Midbrain (tissue), 1 donor: ENCODE data around the gene BIRC2.

Experiments used
- DNase-seq: peaks from one replicate; lab custom pipeline; 2025; lab: John Stamatoyannopoulos, UW

BIRC2 gene

DNA sequence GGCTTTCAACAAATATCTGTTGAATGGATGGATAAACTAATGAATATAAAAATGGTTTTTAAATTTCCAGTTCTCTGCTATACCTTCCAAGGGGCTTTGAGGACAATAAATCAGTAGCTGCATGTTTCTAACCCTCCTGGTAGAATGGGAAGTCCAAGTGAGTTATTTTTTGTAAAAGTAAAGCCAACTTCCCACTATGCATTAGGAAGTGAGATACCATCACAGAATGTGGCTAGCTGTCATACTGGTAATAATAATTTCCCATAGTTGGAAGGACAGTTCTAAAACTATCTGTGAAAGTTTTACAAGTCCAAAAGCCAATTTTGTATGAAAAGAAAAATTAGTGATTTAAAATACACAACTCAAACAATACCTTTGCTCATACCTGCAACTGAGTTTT lies 55.5 kb downstream of the BIRC2 start:
- DNase-seq, result no peak

DNA sequence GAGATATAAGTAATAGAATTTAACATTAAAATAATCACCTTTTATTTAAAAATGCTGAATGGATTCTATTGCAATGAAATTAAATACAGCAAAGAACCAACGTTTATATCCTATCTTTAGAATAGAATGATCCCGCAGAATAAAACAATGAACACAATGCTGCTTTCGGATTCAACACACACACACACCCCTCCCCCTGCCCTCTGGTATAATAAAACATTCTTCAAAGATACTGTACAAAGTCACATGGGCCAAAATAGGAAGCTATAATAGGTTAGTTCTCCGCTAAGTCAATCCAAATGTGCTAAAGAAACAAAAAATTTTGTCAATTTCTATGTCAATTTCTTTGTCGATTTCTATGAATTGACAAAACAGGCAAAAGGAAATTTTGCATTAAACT lies 58.5 kb downstream of the BIRC2 start:
- DNase-seq, result no peak

DNA sequence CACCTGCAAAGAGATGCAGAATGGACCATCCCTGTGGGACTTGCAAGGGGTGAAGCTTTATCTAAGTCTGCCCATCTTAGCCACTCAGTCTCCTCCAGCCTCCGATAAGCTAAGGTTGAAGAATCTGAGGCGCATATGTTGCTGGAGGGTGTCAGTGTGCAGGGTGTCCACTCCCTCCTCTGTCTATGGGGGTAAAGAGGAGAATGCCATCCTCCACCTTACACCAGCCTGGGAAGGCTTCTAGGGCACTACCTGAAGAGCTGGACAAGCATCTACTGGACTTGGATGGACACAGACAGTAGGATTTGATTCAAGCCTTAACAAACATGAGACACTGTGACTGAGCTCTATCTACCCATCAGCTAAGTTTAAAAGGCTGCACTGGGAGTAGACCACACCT lies 59.1 kb downstream of the BIRC2 start:
- DNase-seq, result no peak

DNA sequence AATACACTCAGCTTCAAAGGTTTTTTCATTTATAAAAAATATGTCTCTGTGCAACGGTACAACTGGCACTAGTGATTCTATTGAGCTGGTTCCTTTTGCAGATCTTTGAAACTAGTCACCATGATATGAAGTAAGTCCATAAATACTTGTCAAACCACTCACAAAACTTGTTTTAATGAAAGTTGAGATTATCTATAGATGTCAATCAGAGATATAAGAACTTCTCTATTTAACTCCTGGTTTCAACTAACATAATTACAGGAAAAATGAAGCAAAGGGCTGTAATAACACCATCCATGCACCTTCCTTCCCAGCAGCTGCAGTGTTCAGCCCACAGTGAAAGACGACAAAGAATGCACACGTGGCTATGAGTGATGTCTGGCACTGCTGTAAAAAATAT lies 60.9 kb downstream of the BIRC2 start:
- no peak for DNase-seq

DNA sequence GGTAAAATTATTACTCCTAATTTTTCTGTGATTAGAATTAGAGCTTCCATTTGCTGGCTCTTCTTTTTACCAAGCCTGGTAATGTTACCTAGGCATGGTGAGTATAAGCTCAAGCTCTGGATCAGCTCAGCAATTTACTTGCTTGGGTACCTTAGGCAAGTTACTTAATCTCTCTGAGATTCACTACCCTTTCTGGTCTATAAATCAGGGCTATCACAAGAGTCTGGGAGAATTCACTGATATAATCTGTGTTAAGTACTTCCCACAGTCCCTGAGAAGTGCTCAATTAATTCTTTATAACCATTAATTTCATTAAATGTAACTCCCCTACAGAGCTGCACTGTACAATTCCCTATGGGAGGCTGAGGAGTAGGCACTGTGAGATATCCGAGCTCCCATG lies 61.3 kb downstream of the BIRC2 start:
- DNase-seq, result no peak

DNA sequence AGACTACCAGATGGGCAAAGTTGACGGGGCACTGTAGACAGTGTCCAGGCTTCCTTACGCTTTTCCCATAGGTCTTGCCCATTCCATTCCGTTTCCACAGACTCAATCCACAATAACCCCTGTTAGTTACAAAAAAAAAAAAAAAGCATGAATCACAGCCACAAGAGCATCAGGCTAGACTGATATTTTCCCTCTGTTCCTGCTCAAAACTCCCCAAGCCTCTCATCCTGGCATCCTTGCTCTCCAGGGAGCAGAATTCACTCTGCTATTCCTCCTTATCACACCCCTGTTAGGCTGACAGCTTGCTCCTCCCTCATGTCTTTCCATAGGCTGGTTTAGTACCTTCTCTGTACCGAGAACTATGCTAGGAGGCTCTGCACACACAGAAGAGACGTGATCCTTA lies 63.4 kb downstream of the BIRC2 start:
- DNase-seq, result no peak

DNA sequence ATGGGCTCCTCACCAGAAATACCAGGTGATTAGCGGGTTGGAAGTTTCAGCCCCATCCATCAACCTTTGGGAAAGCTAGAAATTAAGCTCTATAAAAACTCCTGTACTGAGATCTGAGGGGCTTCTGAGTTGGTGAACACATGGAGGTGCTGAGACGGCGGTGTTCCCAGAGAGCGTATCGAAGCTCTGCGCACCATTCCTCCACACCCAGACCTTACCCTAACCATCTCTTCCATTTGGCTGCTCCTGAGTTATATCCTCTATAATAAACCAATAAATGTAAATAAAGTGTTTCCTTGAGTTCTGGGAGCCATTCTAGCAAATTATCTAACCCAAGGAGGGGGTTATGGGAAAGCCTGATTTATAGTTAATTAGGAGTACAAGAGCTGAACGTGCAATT lies 64.1 kb downstream of the BIRC2 start:
- no peak for DNase-seq

DNA sequence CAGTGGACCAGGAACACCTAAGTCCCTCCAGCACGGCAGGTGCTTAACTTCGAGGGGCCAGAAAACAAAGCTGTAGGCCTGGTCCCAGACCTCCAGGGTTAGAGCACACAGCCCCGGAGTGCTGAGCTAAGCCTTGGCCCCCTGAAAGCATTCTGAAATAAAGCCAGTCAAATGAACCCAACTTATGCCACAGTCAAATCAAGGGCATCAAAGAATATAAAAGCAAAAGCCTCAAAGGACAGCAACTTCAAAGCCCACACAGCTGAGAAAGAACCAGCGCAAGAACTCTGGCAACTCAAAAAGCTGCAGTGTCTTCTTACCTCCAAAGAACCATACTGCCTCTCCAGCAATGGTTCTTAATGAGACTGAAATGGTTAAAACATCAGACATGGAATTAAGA lies 66.5 kb downstream of the BIRC2 start:
- DNase-seq, result no peak

DNA sequence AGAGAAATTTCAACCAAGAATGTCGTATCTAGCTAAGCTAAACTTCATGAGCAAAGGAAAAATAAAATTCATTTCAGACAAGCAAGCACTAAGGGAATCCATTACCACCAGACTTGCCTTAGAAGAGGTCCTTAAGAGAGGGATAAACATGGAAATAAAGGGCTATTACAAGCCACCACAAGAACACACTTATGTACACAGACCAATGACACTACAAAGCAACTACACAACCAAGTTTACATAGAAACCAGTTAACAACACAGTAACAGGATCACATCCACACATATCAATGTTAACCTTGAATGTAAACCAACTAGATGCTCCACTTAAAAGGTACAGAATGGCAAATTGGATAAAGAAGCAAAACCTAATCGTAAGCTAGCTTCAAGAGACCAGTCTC lies 67.5 kb downstream of the BIRC2 start:
- no peak for DNase-seq

DNA sequence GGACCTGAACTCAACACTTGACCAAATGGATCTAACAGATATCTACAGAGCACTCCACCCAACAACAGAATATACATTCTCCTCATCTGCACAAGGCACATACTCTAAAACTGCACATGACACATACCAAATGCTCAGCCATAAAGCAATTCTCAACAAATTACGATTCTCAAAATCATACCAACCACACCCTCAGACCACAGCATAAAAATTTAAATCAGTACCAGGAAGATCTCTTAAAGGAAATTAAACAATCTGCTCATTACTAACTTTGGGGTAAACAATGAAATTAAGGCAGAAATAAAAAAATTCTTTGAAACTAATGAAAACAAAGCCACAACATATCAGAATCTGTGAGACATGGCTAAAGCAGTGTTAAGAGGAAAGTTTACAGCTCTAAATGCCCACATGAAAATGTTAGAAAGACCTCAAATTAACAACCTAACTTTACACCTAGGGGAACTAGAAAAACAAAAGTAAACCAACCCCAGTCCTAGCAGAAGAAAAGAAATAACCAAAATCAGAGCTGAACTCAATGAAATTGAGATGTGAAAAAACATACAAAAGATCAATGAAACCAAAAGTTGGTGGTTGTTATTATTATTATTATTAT lies 68.4 kb downstream of the BIRC2 start:
- DNase-seq, result no peak

DNA sequence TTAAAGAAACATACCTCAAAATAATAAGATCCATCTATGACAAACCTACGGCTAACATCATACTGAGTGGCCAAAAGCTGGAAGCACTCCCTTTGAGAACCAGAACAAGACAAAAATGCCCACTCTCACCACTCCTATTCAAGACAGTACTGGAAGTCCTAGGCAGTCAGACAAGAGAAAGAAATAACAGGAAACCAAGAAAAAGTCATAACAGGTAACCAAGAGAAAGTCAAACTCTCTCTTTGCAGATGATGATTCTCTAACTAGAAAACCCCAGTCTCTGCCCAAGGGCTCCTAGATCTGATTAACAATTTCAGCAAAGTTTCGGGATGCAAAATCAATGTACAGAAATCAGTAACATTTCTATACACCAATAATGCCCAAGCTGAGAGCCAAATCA lies 70.0 kb downstream of the BIRC2 start:
- DNase-seq, result no peak

DNA sequence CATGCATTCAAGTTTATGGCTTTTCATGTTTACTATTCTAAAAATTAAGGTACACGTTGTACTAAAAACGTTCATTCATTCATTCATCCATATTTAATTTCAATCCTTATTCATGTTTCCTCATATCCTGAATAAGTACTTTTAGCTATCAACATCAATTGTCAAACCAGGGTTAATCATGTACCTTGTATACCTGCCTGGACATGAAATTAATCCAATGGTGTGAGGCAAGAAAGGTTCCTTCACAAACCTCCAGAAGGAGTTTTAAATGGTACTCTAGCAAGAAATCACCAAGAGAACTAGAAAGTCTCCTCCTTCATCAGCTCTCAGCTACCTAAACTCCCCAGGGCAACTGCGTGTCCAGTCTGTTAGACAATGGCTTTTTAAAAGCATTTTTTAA lies 72.2 kb downstream of the BIRC2 start:
- DNase-seq, result no peak

DNA sequence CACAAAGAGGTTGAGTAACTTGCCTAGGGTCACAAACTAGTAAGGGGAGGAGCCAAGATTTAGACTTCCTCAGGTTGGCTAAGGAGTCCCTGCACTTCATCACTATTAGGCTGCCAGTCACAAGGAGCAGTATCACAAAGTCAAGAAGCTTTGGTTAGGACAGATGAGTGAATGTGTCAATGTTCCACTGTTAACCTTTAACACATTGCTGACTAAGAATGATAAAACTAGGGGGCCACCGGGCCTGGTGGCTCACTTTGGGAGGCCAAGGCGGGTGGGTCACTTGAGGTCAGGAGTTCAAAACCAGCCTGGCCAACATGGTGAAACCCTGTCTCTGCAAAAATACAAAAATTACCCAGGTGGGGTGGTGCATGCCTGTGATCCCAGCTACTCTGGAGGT lies 73.5 kb downstream of the BIRC2 start:
- no peak for DNase-seq

DNA sequence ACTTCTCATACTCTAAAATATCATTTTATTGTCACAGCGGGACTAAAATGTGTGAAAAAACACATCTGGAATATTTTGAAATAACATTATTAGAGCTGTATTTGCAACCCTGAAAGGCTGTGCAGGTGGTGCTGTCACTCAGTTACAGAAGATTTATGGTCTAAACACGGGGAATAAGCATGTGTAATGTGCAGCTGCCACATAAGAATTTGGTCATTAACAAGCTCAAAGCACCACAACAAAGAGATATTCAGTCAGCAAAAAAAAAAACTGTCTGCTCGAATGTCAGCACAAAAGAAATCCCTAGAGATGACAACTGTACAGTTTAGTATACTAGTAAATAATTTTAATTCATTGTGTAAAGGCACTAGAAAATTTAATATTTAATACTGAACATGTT lies 74.2 kb downstream of the BIRC2 start:
- DNase-seq, result peak; percentile 65

DNA sequence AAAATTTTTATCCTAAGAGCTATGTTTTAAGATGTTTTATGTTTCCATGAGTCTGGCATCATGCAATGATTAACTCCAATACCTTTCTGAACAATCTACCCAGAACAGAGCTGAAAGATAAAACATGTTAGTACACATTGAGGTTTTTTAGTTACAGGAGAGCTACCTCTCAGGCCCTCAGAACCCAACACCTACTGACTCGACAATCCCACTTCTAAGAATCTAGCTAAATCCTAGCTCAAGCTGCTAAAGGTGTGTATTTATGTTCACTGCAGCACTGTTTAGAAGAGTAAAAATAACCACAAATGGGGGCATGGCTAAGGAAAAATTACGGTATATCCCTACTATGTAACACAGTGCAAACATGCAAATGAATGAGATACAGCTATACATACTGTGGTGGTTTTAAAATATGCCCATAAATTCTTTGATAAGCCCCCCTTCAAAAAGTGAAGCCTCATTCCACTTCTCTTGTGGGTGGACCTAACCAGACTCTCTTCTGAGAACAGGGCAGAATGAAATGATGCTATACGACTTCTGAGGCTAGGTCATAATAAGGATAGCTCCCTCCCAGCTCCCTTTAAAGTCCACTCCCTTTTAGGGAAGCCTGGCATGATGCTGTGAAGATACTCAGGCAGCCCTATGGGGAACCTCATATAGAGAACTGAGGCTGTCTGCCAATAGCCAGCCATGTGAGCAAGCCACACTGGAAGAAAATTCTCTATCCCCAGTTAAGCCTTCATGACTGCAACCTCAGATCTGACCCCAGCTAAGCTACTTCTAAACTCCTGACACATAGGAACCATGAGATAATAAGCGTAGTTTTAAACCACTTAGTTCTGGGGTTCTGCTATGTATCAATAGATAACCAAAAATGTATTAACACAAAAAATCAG lies 76.1 kb downstream of the BIRC2 start:
- DNase-seq, result peak; percentile 48

DNA sequence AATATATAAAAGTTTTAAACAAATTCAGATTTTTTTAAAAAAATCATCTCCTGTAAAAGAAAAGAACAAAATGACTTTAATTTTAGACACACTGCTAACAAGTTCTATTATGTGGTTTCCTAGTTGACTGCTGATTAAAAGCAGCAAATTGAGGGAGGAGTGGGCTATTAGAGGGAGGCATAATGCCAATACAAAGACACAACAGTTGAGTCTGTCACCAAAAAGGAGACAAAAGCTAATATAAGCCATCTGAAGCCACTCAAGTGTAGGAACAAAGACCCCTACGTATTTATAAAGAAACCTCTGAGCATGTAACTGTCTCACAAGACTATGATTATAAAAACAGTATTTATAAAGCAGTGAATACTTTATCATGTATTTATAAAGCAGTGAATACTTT lies 76.9 kb downstream of the BIRC2 start:
- no peak for DNase-seq

DNA sequence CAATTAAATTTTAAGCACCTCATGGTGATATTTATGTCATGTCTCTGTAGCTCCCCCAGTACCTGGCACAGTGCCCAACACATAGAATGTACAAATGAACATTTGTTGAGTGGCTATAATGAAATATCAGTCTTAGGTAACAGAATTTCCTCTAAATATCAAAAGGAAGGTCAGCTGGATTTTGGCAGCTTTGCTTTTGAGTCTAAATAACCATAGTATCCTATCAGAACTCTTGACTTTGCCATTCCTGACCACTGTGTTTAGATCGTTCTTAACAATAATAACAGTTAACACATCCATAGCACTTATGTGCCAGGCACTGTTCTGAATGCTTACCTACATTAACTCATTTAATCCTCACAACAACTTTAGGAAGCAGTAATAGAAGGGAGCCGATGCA lies 79.0 kb downstream of the BIRC2 start:
- DNase-seq, result no peak

DNA sequence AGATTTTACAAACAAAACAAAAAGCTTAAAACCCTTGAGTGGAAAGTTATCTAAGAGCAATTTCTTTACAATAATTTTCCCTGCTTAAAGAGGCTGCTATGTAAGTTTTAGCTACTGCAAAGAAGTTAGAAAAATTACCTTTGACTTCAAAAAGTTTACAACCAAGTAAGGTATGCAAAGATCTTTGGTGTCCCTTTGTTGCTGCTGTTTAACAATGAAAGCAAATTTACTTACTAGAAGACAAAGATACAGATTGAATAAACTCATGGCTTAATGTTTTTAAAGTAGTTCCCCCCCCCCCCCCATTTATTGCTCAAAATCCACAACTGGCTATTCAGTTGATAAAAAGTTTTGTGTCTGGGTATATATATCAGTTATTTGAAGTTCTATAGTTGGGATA lies 79.6 kb downstream of the BIRC2 start:
- DNase-seq, result no peak

DNA sequence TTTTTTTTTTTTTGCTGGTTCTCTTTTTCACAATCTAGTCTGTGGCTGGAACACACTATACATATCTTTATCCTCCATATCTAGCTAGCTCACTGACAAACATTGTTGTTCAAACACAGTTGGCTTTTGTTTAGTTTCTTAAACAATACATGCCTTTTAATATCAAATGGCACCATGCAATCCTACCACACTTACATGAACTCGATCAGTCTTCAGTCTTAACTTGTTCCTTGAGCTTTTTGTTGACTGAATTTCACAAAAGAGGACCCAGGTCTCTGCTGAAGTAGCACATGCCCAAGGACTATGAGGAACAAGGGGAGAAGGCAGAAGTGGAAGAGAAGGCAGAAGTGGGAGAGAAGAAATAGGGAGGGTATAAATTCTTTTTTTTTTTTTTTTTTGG lies 80.1 kb downstream of the BIRC2 start:
- peak; percentile 68 for DNase-seq
